LNCAP (cell line): Measurements from ENCODE around the gene MMRN2.
A peak's percentile ranks its signal among the peaks of the same experiment; 100 is the strongest.

Experiments used
- TF ChIP-seq, protein P1 (sequence below): fragments of 450-650 bp; IDR thresholded peaks from 2 replicates; pipeline ENCODE4 v1.5.1; 2017; ENCODE audit warnings: mild to moderate bottlenecking

The MMRN2 gene

DNA sequence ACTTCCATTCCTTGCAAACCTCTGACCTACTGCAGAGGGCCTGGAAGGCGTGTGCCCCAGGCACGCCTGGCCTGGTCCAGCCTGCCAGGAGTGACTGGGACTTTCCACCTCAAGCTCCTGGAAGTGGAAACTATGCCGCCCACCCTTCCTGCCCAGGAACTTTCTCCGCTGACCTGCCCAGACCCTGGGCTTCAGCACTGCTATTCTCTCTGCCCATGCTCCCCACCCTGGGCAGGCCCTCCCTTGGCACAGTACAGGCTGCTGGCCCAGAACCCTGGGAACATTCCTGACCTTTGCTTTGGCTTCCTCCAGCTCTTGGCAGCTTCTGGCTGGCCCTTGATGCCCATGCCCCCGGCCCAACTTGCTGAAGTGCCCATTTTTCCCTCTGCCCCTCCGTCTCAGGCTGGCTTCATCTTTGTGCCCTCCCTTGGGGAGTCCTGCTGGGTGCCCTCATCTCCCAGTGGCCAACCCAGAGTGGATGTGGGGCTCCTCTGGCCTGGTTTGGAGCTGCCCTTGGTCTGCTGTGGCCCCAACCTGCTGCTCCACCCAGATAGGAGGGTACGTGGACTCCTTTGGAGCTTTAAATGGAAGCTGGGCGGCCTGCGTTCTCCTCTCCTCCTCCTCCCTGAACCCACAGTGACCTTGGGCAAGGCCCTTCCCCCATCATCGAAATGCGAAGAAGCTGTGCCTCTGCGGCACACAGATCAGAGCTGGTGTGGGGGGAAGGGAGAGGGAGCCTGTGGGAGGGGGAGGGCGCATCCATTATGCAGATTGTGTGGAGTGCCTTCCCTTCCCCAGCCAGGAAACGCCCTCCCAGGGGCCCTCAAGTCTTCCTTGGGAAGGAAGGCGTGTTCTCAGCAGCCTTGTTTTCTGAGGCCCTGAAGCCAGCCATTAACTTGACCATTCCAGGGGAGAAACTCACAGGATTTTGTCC lies 3.4 kb downstream of the MMRN2 start:
- TF ChIP-seq, protein P1, sequence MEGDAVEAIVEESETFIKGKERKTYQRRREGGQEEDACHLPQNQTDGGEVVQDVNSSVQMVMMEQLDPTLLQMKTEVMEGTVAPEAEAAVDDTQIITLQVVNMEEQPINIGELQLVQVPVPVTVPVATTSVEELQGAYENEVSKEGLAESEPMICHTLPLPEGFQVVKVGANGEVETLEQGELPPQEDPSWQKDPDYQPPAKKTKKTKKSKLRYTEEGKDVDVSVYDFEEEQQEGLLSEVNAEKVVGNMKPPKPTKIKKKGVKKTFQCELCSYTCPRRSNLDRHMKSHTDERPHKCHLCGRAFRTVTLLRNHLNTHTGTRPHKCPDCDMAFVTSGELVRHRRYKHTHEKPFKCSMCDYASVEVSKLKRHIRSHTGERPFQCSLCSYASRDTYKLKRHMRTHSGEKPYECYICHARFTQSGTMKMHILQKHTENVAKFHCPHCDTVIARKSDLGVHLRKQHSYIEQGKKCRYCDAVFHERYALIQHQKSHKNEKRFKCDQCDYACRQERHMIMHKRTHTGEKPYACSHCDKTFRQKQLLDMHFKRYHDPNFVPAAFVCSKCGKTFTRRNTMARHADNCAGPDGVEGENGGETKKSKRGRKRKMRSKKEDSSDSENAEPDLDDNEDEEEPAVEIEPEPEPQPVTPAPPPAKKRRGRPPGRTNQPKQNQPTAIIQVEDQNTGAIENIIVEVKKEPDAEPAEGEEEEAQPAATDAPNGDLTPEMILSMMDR, result no peak

DNA sequence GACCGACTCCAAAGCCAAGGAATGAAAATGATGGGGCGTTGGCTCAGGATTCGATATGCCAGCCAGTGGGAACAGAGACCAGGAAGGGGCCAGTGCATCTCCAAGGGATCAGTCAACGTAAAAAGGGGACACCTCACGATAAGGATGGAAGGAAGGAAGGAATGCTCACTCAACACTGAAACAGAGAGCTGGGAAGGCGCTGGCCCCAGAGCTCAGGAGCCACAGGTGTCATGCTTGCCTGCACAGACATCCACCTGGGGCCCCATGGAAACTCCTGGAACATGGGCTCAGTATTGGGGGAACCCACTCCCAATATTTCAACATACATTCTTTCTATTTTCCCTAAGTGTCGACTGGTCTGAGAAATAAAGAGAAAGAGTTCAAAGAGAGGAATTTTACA lies 5.3 kb downstream of the MMRN2 start:
- TF ChIP-seq, protein P1, result no peak

DNA sequence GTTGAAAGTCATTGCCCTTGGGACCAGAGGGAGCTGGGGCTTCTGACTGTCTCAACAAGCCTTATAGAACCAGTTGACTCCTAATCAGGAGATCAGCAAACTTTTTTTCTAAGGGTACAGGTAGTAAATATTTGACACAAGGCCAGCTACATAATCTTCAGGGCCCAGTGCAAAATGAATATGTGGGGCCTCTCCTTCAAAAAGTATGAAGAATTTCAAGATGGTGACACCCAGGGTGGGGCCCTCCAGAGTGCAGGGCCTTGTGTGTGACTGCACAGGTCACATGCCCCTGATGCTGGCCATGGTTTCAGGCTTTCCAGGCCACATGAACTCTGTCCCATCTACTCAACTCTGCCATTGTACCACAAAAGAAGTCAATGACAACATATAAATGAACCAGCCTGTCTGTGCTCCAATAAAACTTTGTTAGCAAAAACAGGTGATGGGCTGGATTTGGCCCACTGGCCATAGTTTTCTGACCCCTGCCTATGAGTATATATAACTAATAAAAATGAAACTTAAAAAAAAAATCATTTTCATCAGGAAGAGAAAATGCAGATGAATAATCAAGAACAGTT lies 6.1 kb downstream of the MMRN2 start:
- TF ChIP-seq, protein P1, result no peak

DNA sequence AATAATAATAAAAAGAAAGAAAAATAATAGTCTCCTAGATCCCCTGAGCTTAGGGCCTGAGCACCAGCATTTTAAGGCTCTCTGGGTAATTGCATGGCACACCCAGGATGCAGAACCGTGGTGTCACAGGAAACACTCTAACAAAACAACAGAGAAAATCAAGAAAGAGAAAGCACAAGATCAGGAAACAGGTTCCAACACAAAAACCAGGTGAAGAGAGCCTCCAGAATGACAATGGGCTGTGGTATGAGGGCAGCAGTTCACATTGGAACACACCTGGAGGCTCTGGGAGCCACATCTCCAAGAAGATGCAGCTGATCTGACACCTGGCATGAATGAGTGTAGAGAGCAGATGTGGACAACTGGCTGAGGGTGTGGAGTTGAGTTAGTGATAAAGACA lies 7.1 kb downstream of the MMRN2 start:
- TF ChIP-seq, protein P1, result no peak

DNA sequence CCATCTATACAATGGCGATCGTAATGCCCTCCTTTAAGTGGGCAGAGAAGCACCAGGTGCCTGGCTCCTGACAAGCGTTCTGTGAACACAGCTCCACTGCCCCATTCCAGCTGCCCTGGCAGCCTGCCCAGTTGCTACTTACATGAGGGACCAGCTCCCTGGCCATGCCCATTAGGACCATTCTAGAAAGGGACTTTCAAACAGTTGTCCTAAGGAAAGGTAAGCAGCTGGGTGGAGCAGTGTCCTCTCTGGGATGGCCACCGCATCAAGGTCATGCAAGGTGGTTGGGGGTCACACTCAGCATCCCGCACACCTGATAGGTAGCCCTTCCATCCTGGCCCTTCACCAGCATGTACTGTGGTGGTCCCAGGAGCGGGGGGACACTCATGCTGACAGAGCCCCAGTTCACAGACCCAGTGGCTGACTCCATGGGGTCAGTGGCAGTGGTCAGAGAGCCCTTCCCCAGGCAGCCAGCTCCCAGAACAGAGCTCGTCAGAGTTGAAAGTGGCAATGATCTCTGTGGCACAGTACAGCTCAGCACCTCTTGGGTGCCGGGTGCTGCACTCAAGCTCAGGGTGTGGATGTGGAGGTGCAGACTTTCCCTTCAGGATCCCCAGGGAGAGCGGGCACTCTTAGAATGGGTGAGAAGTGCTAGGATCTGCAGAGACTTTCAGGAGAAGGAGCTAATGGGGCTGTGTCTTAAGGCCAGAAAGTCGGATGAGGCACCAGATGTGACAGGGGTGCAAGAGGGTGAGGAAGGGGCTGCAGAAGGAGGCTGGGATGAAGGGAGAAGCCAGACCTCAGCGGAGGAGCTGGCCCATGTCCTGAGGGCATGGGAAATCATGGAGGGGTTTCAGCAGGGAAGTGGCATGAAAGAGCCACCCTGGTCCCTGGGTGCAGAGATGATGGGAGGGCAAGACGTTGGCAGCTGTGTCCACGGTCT lies 10.9 kb downstream of the MMRN2 start:
- TF ChIP-seq, protein P1, result no peak

DNA sequence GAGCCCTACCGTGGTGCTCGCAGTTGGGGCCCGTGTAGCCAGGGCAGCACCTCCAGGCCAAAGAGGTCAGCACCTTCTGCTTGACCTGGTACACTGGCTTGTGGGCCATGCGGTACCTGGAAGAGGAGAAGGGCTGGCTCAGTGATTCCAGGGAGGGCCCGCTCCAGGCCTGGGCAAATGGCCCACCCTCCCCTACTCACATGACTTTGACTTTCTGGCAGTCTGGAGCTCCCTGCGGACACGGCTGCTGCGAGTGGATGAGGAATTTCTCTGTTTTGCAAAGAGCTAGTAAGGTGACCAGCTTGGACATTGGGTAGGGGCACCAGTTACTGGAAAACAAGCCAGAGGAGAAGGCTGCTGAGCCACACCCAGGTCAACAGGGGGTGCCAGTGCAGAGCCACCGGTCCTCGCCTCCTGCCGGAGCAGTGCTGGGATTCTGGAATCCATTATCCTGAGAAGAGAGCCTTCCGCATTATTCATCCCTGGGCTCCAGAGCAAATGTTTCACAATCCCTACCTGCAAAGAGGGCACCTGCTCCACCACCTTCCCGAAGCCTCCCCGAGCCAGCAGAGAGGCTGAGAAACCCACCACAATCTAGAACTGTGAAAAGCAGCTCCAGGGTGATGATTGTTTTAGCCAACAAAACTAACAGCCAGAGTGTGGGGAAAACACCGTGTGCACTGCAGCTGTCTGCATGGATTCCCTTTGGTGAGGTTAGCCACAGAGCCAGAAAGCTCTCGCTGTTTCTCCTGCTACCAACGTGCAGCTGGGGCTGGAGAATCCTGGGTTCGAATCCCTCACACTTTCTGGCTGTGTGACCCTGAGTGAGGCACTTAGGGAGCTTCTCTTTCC lies 11.8 kb downstream of the MMRN2 start:
- TF ChIP-seq, protein P1, result peak; percentile 20; the same call in 1 of the 2 replicates
